ENCODE data around the gene BICDL2. TPM values are rescaled to one million over a fixed set of nuclear protein-coding genes. Genes with fewer than 3 reads are reported as not detected.

BICDL2 gene
- total and polyA plus RNA-seq, 9 of the 15 experiments (the other 6 are each of a cell fraction or from before 2014, with no cell fraction given): 0.09 to 0.28 (median 0.09) TPM; not detected in 6

DNA sequence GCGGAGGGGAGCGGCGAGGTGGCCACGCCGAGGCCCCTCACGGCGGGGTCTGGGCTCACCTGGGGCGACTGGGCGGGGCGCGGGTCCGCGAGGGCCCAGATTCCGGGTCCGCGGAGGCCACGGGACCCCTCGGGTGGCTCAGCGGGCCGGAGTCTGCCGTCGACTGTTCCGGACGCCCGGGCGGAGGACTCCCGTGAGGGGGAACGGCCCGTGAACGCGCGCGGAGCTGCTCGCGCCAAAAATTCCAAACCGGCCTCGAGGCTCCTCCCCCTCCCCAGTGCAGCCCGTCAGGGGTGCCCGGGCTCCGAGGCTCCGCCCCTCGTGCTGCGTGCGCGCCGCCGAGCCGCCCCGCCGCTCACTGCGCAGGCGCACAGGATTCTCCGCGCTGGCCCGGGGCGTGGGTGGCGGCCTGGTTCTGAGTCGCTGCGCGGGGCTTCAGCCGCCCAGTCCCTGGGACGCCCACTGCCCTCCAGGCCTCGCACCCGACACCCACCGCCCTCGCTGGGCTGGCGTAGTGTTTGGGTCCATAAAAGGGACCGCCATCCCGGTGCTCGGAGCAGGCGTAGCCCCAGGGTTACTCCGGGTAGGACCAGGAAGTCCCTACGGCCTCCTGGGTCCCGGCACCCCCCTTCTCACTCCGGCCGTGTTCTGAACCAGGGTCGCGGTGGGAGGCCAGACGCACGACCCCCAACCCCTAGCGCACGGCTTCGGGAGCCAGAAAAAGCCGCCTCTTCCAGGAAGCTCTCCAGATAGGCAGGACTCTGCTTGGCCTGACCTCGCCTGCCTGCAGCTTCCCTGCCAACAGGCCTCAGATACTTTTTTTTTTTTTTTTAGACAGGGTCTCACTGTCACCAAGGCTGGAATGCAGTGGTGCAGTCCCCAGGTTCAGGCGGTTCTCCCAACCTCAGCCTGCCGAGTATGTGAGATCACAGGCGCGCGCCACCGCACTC, 56.2 kb downstream of the BICDL2 start, which contains the start of gene PKMYT1 (continued):
- TF ChIP-seq ZNF444 (CRISPR knock-in tag; IDR thresholded peaks at IDR 0.05): no peak
- no peak for TF ChIP-seq NELFE (IDR thresholded peaks at IDR 0.05; ENCODE audit: insufficient read depth, insufficient read length)
- TF ChIP-seq KLF6 (CRISPR knock-in tag; IDR thresholded peaks at IDR 0.05; ENCODE audit: borderline replicate concordance): no peak
- no peak for TF ChIP-seq CBFB (CRISPR knock-in tag; IDR thresholded peaks at IDR 0.05)
- TF ChIP-seq GABPB1 (CRISPR knock-in tag; IDR thresholded peaks at IDR 0.05): peak; percentile 42; the same call in 1 of the 2 replicates
- no peak for TF ChIP-seq NFE2 (IDR thresholded peaks at IDR 0.05; ENCODE audit: low read depth)
- TF ChIP-seq, protein P1, sequence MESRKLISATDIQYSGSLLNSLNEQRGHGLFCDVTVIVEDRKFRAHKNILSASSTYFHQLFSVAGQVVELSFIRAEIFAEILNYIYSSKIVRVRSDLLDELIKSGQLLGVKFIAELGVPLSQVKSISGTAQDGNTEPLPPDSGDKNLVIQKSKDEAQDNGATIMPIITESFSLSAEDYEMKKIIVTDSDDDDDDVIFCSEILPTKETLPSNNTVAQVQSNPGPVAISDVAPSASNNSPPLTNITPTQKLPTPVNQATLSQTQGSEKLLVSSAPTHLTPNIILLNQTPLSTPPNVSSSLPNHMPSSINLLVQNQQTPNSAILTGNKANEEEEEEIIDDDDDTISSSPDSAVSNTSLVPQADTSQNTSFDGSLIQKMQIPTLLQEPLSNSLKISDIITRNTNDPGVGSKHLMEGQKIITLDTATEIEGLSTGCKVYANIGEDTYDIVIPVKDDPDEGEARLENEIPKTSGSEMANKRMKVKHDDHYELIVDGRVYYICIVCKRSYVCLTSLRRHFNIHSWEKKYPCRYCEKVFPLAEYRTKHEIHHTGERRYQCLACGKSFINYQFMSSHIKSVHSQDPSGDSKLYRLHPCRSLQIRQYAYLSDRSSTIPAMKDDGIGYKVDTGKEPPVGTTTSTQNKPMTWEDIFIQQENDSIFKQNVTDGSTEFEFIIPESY (CRISPR knock-in tag; IDR thresholded peaks at IDR 0.05): peak; percentile 12; the same call in 1 of the 2 replicates
- TF ChIP-seq, protein P2, sequence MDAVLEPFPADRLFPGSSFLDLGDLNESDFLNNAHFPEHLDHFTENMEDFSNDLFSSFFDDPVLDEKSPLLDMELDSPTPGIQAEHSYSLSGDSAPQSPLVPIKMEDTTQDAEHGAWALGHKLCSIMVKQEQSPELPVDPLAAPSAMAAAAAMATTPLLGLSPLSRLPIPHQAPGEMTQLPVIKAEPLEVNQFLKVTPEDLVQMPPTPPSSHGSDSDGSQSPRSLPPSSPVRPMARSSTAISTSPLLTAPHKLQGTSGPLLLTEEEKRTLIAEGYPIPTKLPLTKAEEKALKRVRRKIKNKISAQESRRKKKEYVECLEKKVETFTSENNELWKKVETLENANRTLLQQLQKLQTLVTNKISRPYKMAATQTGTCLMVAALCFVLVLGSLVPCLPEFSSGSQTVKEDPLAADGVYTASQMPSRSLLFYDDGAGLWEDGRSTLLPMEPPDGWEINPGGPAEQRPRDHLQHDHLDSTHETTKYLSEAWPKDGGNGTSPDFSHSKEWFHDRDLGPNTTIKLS (IDR thresholded peaks at IDR 0.05; ENCODE audit: borderline replicate concordance, low read depth): peak; percentile 9; the same call in 1 of the 2 replicates
- TF ChIP-seq RCOR1 (IDR thresholded peaks at IDR 0.05; ENCODE audit: borderline replicate concordance in 1 of 2, low read depth in 2 of 2, low read length in 2 of 2): no peak
- TF ChIP-seq ZFP36 (IDR thresholded peaks at IDR 0.05; ENCODE audit: low read depth, low read length, partially characterized antibody): peak; percentile 93
- TF ChIP-seq ZNF165 (CRISPR knock-in tag; IDR thresholded peaks at IDR 0.05; ENCODE audit: borderline replicate concordance): no peak
- no peak for TF ChIP-seq SRSF9 (IDR thresholded peaks at IDR 0.05; ENCODE audit: borderline replicate concordance, low read depth, low read length)
- peak; percentile 64; the same call in 1 of the 2 replicates for TF ChIP-seq ERF (CRISPR knock-in tag; IDR thresholded peaks at IDR 0.05)
- no peak for TF ChIP-seq EWSR1 (IDR thresholded peaks at IDR 0.05; ENCODE audit: borderline replicate concordance, low read depth, partially characterized antibody)
- 0 out of 2 replicates have a peak, but pooled peaks have one; percentile 13 for TF ChIP-seq SOX6 (IDR thresholded peaks at IDR 0.05)
- TF ChIP-seq ZC3H4 (CRISPR knock-in tag; IDR thresholded peaks at IDR 0.05; ENCODE audit: borderline replicate concordance): peak; percentile 91; the same call in 1 of the 2 replicates
- TF ChIP-seq KAT2B (IDR thresholded peaks at IDR 0.05; ENCODE audit: low read depth, low read length): no peak
- TF ChIP-seq, protein P3, sequence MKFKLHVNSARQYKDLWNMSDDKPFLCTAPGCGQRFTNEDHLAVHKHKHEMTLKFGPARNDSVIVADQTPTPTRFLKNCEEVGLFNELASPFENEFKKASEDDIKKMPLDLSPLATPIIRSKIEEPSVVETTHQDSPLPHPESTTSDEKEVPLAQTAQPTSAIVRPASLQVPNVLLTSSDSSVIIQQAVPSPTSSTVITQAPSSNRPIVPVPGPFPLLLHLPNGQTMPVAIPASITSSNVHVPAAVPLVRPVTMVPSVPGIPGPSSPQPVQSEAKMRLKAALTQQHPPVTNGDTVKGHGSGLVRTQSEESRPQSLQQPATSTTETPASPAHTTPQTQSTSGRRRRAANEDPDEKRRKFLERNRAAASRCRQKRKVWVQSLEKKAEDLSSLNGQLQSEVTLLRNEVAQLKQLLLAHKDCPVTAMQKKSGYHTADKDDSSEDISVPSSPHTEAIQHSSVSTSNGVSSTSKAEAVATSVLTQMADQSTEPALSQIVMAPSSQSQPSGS (CRISPR knock-in tag; IDR thresholded peaks at IDR 0.05): no peak

Measured in K562 (cell line).